ENCODE results near the gene ZNF354B.
"Not testable (repeated sequence)": the region's sequence is repeated elsewhere in the genome, so short reads cannot be mapped to it uniquely, and the experiment has no call there.

The ZNF354B gene

DNA sequence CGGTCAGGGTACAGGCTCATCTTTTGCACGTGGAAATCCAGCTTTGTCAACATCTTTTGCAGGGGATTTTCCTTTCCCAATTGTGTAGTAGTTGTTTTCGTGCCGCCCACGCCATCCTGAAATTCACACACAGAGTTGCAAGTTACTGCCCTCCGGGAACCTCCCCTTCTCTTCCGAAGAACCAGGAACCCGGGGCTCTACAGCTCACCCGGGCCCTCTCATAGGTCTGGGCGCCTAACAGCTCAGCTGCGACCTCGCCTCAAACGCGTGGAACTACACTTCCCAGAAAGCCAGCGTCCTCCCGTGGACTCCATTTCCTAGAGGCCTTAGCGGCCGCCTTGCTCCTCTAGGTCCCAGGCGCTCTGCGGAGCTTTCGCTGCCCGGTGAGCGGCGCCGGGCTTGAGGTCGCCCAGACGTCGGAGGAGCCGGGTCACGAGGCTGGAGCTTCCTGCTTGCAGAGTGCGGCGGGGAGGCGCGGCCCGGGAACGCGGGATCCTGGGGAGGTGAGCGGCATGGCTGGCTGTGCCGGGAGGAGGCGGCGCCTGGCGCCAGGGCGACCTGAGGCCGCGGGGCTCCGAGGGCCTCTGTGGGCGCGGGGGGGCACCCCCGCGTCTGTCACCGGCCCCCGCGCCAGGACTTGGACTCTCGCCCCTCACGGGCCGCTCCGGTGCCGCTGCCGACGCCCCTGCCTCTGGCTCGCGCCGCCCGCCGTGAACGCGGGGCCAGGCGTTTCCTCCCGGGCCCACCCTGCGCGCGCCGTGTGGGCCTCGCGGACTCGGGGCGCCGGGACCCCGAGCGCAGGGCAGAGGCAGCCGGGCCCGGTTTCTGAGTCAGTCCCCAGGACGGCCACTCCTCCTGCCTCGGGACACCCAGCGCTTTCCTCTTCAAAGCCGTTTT lies at the start of gene ZNF354B:
ZNF354B (plus strand) TSS at position 329 of the 897 bp plus-strand sequence. CDS start 1,095 bp downstream, outside the sequence.
- peak; percentile 38 to 66 (median 51) for DNase-seq

DNA sequence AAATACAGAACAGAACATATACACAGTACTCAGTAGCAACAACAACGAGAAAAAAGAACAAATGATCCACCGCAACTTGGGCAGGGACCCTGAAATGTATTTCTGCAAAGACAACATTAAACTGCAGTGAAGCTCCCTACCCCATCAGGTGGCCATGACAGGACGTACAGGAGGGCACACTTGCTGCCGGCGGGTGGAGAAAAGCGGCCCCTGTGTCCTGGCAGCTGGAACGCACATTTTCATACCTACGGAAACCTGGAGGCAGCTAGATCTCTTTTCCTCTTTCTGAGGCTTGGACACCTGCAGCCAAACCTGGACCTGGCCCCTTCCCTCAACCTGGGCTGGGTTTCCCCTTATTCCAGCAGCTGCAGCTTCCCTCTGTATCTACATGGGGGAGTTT lies 42.2 kb upstream of the ZNF354B start:
- DNase-seq, result no peak

DNA sequence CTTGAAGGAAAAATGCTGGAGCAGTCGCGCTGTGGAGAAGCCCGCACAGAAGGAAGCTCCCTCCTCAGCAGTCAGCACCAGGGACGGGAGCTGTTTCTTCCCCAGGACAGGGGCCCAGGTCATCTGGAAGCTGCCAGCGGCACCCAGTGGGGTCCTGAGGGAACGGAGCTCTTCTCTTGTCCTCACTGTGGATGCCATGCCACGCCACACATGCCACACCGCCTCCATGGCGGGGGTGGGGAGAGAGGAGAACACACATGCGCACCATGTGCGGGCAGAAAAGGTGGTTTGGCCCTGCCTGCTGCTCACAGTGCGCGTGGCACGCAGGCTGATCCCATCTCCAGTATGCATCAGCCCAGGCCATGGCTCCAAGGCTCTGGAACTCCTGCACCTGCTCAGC lies 41.7 kb upstream of the ZNF354B start:
- DNase-seq, result no peak

DNA sequence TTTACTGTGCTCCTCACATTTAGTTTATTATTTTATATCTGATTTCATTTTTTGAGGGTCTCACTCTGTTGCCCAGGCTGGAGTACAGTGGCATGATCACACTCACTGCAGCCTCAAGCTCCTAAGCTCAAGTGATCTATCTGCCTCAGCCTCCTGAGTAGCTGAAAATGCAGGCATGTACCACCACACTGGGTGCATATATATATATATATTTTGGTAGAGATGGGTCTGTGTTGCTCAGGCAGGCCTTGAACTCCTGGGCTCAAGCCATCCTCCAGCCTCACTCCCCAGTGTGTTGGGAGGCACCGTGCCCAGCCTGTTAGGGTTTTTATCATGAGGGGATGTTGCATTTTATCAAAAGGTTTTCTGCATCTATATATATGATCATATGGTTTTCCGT lies 39.8 kb upstream of the ZNF354B start:
- no peak for DNase-seq

DNA sequence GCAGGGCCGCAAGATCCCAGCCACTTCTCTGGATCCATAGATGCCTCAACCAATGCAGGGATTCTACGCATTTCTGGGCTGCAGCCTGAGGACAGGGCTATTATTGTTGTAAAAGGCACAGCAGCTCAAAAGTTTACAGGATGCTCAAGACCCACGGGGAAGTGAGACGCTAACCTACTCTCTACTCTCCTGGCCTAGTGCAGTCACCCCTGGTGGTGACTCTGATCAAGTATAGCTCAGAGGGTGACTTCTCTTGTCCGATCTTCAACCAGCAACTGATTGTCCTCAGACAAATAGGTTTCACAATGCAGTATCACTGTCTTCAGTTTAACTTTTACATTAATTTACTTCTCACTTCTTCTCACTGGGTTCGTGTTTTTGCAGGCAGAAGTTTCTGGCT lies 34.3 kb upstream of the ZNF354B start:
- DNase-seq, result no peak

DNA sequence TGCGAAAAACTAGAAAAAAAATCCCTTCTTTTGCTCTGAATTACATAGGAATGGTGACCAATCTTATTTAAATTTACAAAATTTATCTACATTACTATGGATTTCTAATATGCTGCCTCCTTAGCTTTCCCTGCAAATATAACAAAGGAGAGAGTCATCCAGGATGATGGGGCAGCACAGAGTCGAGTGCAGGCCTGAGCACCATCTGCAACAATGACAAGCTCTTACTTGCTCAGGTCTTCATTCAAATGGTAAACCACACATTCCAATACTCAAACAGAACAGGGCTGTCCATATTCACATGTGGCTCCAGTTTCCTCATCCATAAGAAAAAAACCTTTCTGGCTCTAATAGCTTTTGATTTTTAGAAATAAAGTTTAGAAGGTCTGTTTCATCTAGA lies 33.5 kb upstream of the ZNF354B start:
- no peak for DNase-seq

DNA sequence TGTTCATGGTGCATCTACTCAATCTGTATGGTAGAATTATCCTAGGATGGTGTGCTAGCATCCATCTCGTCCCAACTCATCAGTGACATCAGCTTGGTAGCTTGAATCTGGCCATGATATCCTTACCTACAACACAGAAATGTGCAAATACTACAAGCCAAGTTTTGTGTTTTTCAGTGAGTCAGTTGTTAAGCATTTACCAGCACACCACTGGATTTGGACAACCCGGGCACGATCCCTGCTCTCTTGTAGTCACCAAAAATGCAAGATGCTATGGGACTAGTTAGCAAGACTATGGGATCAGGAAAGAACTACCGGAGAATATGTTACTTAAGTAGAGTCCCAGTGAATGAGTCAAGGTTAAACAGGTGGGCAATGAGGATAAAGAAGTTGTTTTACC lies 32.1 kb upstream of the ZNF354B start:
- DNase-seq, result no peak

DNA sequence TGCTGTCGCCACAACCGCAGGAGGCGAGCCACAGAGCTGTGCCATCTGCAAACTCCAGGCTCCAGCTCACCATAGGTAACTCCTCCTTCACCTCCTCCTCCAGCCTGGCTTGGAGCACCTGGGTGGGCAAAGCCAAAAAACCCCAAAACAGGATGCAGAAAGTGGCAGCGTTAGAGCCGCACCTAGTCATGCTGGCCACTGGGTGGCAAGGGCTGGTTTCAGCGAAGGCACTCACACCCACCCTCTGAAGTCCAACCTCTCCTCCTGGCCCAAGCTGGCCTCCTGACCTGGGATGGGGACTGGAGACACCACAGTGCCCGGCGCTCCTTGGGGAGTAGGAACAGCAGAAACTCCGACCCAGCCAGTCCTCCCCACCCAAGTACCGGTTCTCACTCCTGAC lies 28.7 kb upstream of the ZNF354B start:
- no peak for DNase-seq

DNA sequence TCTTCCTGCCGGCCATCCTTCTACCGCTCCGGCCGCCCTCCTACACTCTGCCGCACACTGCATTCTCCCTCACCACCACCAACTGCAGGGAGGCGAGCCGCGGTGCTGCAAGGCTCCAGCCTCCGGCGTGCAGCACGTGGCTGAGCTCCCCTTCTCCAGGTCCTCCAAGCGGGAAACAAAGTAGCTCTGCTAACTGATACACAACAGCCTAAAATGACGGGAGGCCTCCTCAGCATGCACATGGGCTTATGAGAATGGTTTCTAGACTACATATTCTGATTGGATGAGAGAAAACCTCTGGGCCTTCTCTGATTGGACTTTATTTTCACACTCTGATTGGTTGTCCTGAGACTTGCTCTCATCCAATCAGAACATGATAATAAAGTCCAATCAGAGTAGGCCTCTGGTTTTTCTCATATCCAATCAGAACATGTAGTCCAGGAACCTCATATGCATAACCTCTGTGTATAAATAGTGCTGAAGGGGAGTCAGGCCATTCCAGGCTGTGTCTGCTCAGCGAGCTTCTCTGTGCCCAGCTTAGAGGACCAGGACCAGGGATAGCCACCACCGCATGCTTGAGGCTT lies 27.0 kb upstream of the ZNF354B start:
- no peak for DNase-seq

DNA sequence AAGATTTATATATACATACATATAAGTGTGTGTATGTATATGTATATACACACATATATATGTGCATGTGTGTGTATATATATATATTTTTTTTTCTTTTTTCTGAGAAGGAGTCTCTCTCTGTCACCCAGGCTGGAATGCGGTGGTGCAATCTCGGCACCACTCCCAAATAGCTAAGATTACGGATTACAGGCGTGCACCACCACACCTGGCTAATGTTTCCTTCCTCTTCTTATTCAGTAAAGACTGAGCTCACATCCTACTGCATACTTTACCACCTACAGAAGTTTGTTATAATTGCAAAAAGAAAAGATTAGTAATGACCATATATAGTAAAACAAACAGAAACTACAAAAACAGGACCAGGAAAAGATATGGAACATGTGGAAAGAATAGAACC lies 23.1 kb upstream of the ZNF354B start:
- no peak for DNase-seq

DNA sequence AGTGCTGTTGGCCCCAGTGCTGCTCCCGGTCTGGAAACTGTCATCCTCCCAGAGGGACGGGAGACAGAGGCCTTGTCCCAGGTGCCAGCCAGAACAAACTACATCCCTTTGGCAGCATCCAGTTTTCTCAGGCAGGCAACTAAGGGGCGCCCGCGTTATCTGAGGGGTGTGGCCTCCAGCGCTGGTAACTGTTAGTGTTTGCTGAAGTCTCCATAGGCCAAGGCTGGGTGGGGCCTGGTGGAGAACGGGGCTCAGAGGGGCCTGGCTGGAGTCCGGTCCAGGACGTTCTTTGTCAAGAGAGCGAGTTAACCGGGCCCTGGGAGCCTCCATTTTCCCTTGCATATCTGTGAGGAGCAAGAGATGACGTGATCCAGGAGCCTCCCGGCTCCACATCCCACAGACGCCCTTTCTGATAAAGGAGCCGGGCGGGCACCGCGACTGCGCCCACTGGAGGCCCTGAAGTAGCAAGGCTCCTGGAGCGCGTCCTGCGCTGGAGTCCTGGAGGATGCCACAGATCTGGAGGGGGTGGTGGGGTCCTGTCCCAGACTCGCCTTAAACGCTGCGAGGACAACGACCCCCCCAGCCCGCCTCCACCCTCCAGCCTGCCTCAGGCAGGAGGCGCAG lies 20.9 kb upstream of the ZNF354B start:
- DNase-seq, result not testable (repeated sequence)

DNA sequence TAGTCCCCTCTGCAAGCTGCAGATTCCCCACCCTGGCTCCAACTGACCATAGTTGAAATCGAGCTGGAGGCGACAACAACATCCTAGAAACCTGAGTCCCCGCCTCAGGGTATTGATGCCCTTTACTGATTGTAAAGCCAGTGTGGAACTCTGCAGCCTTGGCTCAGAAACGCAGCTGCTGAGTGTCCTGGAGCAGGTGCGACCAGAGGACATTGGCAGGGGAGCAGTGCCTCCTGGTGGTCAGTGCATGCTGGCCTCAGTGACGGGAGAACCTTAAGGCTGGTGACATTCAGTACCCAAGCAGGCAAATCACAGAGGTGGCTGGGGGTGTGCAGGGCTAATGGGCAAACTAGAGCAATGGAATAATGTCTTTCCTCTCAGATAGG lies 20.4 kb upstream of the ZNF354B start:
- DNase-seq, result peak in 1 of 4 experiments; percentile 25

DNA sequence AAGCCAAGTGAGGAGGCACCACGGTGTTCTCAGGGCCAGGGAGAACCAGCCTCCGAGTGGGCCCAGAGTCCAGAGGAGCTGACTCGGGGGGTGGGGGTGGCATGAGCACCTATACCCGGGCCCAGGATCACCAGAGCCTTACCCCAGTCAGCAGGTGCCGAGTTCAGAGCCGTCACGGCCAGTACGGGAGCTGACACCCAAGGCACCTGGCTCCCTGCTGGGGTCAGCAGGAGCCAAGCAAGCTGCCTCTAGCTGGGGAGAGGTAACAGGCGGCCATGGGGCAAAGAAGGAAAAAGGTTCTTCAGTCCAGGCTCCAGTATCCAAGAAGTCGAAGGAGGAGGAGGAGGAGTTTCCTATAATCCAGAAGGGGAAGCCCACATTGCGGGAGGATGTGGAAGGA lies 19.4 kb upstream of the ZNF354B start:
- DNase-seq, result not testable (repeated sequence)

DNA sequence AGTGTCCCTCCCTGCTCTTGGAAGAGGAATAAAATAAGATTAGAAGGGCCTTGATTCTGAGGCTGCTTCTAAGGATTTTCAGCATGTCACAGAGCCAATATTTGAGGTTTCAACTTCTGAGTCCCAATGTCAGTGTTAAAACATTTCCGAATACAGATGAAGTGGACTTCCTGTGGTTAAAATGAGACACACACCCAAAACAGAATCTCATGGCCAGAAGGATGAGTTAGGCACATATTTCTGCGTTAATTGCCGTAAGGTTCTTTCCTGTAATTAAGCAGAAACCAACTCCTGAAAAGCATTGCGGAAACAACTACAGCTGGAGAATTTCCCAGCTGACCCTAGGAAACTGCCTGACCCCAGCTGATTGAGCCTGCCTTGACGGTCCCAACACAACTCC lies 10.4 kb upstream of the ZNF354B start:
- no peak for DNase-seq

DNA sequence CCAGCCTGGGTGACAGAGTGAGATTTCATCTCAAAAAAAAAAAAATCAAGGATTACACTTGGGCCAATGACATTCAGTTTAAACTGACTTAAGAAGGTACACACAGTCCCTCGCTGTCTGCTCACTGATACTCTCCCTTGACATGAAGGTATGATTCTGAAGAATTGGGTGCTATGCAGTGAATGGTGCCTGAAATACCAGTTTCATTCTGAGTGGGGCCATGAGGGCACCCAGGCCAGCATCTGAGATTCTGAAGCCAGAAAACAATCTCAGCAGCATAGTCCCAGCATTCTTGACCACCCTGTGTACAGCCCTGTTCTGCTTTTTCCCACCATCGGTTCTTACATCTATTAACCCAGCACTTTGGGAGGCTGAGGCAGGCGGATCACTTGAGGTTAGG lies 7.8 kb upstream of the ZNF354B start:
- DNase-seq, result no peak

DNA sequence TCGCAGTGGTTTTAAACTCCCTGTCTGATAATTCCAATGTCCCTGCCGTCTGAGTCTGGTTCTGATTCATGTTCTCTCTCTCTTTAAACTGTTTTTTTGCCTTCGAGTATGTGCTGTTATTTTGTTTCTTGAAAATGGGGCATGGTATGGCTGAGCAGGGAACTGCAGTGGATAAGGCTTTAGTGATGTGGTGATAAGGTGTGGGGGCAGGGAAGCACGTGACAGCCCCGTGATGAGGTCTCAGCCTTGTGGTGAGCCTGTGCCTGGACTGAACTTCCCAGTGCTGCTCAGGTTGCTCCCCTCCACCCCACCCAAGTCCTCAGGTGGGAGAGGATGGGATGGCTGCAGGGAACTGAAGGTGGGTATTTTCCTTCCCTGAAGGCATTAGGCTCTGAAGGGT lies 5.5 kb upstream of the ZNF354B start:
- DNase-seq, result no peak

DNA sequence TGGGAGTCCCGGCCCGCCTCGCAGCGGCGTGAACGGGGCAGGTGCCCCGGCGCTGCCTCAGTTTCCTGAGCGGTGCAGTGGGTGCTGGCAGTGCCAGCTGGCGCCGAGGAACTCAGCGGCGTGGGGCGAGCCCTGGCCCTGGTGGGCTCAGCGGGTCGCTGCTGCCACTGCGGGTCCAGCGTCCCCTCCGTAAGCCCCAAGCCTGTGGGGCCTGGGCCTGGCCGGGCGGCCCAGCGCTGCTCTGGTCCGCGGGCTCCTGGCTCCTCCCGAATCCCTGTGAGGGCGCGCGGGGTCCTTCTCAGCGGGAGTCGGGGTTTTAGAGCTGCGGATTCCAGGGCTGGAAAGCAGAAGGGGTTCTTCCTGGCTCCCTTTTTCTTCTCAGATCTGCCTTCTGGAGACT lies 862 bp downstream of the ZNF354B start:
- not testable (repeated sequence) for DNase-seq

DNA sequence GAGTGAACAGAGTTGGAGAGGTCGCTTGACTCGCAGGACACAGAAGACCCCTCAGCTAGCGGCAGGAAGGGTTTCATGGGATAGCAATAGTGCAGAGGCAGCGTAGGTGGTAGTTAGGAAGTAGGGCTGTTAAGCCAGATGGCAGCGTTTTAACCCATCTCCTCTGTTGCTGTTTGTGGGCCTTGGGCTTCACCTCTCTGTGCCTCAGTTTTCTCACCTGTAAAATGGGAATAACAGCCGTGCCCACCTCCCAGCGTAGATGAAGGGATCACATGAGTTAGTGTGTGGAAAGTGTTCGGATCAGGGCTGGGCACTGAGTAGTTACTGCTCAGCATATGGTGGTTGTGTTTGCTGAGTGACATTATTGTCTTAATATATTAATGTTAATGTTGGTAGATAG lies 1.9 kb downstream of the ZNF354B start:
- no peak for DNase-seq

DNA sequence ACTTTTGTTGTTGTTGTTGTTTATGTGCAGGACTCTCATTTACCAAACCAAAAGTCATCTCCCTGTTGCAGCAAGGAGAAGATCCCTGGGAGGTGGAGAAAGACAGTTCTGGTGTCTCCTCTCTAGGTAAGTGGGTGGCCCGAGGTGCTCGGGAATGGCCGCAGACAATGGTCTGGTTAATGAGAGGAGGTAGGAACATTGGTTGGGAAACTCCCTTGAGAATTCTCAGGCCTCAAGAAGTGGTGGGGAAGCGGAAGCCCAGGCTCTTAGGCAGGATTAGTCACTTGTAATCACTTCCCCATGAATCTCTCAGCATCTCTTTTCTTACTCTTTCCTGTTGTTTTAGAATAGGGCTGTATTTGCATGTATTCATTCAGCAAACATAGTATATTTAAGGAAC lies 7.2 kb downstream of the ZNF354B start:
- DNase-seq, result no peak

DNA sequence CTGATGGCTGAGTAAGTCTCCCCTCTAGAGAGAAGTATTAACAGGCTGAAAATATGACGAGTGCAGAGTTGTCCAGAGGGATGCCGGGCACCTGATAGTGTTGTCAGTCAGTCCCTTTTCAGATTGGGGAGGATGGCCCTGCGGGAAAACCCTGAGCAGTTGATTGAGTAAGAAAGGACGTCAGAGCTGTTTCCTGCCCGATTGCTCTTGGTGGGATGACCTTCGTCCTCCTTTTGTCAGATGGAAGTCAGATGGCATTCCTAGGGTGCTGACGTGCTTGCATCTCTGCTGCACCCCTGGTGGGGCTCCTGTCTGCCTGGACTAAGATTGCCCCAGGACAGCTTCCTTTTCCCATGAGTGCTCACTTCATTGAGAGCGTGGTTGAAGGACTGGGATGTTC lies 9.8 kb downstream of the ZNF354B start:
- no peak for DNase-seq

DNA sequence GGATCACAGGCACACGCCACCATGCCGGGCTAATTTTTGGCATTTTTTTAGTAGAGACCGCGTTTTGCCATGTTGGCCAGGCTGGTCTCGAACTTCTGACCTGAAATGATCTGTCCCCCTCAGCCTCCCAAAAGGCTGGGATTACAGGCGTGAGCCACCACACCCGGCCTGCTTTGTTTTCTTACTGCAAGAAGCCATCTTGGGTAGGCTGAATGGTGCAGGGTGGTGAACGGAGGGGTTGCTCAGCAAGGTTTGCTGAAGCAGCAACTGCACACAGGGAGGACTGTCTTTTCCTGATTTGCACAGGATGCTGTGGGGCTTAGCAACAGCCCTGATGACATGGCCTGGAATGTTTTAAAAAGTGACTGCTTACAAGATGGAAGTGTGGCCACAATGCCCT lies 10.7 kb downstream of the ZNF354B start:
- no peak for DNase-seq

DNA sequence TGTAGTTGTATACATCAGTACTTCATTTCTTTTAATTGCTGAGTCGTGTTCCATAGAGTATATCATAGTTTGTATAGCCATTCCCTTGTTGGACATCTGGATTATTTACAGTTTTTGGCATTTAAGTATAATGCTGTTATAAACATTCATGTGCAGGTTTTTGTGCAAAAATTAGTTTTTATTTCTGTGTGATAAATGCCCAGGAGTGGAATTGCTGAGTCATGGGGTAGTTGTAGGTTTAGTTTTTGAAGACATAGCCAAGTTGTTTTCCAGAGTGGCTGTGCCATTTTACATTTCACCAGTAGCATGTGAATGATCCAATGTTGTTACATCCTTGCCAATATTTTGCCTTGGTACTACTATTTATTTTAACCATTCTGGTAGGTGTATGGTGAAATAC lies 12.5 kb downstream of the ZNF354B start:
- no peak for DNase-seq

DNA sequence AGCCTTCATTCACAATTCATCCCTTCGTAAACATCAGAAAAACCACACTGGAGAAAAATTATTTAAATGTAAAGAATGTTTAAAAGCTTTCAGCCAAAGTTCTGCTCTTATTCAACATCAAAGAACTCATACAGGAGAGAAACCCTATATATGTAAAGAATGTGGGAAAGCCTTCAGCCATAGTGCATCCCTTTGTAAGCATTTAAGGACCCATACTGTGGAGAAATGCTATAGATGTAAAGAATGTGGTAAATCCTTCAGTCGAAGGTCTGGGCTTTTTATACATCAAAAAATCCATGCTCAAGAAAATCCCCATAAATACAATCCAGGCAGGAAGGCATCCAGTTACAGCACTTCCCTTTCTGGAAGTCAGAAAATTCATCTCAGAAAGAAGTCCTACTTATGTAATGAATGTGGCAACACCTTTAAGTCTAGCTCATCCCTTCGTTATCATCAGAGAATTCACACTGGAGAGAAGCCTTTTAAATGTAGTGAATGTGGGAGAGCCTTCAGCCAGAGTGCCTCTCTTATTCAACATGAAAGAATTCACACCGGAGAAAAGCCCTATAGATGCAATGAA lies 23.5 kb downstream of the ZNF354B start:
- DNase-seq, result not testable (repeated sequence)
